Smooth muscle cell (in vitro differentiated cells): ENCODE measurements around the gene TMEM62. TPM values are rescaled to one million over a fixed set of nuclear protein-coding genes. Genes with fewer than 3 reads are reported as not detected.

Experiments
- DNase-seq: peaks from one replicate; lab custom pipeline; 2025; ENCODE audit not compliant: unreplicated experiment; lab: John Stamatoyannopoulos, UW
- H2AFZ ChIP-seq: fragments of 200-600 bp; sonication (generic); 2 replicates; pipeline ENCODE4 v1.6.0; 2016; ENCODE audit warnings: antibody characterized with exemption, low read depth, mild to moderate bottlenecking
- H3F3A ChIP-seq: fragments of 200-600 bp; sonication (generic); 2 replicates; pipeline ENCODE4 v1.6.0; 2017; ENCODE audit warnings: antibody characterized with exemption, low read depth
- H3K27ac ChIP-seq: fragments of 200-600 bp; sonication (generic); 2 replicates; pipeline ENCODE4 v1.5.1; 2016; ENCODE audit warnings: low read depth, mild to moderate bottlenecking
- H3K27me3 ChIP-seq: fragments of 200-600 bp; sonication (generic); 2 replicates; pipeline ENCODE4 v1.6.1; 2016; ENCODE audit warnings: low read depth, mild to moderate bottlenecking
- H3K36me3 ChIP-seq: fragments of 200-600 bp; sonication (generic); 2 replicates; pipeline ENCODE4 v1.5.1; 2016; ENCODE audit warnings: low read depth
- H3K4me1 ChIP-seq: fragments of 200-600 bp; sonication (generic); 2 replicates; pipeline ENCODE4 v1.5.1; 2016; ENCODE audit warnings: low read depth
- H3K4me2 ChIP-seq: fragments of 200-600 bp; sonication (generic); 2 replicates; pipeline ENCODE4 v1.6.0; 2016; ENCODE audit warnings: mild to moderate bottlenecking
- H3K4me3 ChIP-seq: fragments of 200-600 bp; sonication (generic); 2 replicates; pipeline ENCODE4 v1.5.1; 2016; ENCODE audit warnings: mild to moderate bottlenecking
- H3K79me2 ChIP-seq: fragments of 200-600 bp; sonication (generic); 2 replicates; pipeline ENCODE4 v1.6.0; 2016; ENCODE audit warnings: low read depth, mild to moderate bottlenecking
- H3K9ac ChIP-seq: fragments of 200-600 bp; sonication (generic); 2 replicates; pipeline ENCODE4 v1.6.0; 2016; ENCODE audit warnings: low read depth
- H3K9me3 ChIP-seq: fragments of 200-600 bp; sonication (generic); replicated peaks from 2 replicates; pipeline ENCODE4 v1.5.1; 2016; ENCODE audit warnings: low read depth
- H4K20me1 ChIP-seq: fragments of 200-600 bp; sonication (generic); 2 replicates; pipeline ENCODE4 v1.6.0; 2016; ENCODE audit warnings: low read depth
- CTCF ChIP-seq: fragments of 200-600 bp; sonication (generic); IDR thresholded peaks from 2 replicates; pipeline ENCODE4 v1.5.1; 2017; ENCODE audit warnings: borderline replicate concordance, mild to moderate bottlenecking, antibody characterized with exemption; ENCODE audit not compliant: insufficient read depth, poor library complexity, severe bottlenecking
- WGBS: methylation state at CpG from one replicate; pipeline ENCODE4 v1.1.7; 2016; ENCODE audit warnings: low lambda C conversion rate; 5-methylcytosine and 5-hydroxymethylcytosine counted together
- polyA plus RNA-seq: library from polyadenylated mRNA; unstranded; fragments of >200 nt; fragmentation: Nextera tagmentation; extraction: Ambion mirVana; gene quantifications from 2 replicates; pipeline ENCODE4 v1.2.1, GENCODE V29; 2016
- total RNA-seq: library from RNA; depleted of rRNA; stranded (reverse); fragments of >200 nt; gene quantifications from 2 replicates; pipeline ENCODE4 v1.2.3, GENCODE V29; 2014

Gene TMEM62
- total and polyA plus RNA-seq, 2 experiments from 2014 or later: 3.1 to 12.0 TPM

- Histone ChIP-seq H4K20me1 (no peaks in the 10 kb centered on the region), H3K9me3 (no peaks in the 10 kb centered on the region), H3K79me2 (no peaks in the 10 kb centered on the region), H2AFZ (no peak overlapping the region), H3K4me1 (peaks cover 3% of the 10 kb centered on the region), H3K36me3 (no peaks in the 10 kb centered on the region), H3K9ac (no peak overlapping the region), H3K27me3 (peaks cover 1% of the 10 kb centered on the region), H3F3A (no peaks in the 10 kb centered on the region), H3K4me2 (no peak overlapping the region), H3K4me3 (no peak overlapping the region), H3K27ac (no peak overlapping the region)
- no peak for TF ChIP-seq CTCF
- WGBS: 93% methylated on average over 3 of the region's 3 CpGs
- no peak for DNase-seq
Observed at GRCh38 chr15:43111354-43111753, 22.0 kb upstream of the TMEM62 start.

- 69% methylated on average over 1 of the region's 1 CpG for WGBS
- H3K9me3 ChIP-seq: no peaks in the 10 kb centered on the region
- H3K4me3 ChIP-seq: no peak overlapping the region
- H2AFZ ChIP-seq: no peak overlapping the region
- no peak overlapping the region for H3K9ac ChIP-seq
- H3K4me1 ChIP-seq: no peaks in the 10 kb centered on the region
- no peak overlapping the region for H3K27ac ChIP-seq
- no peaks in the 10 kb centered on the region for H3K79me2 ChIP-seq
- no peak overlapping the region for H3K4me2 ChIP-seq
- H3K27me3 ChIP-seq: peaks cover 26% of the 10 kb centered on the region
- no peak for DNase-seq
- no peaks in the 10 kb centered on the region for H3K36me3 ChIP-seq
- H3F3A ChIP-seq: no peaks in the 10 kb centered on the region
- no peaks in the 10 kb centered on the region for H4K20me1 ChIP-seq
- TF ChIP-seq CTCF: no peak
Observed at GRCh38 chr15:43118286-43118685, 15.1 kb upstream of the TMEM62 start.

GRCh38 chr15:43118829-43119228 is 14.6 kb upstream of the TMEM62 start:
- Histone ChIP-seq H3K4me2 (no peak overlapping the region), H3K79me2 (no peaks in the 10 kb centered on the region), H3K9me3 (no peaks in the 10 kb centered on the region), H3K9ac (no peak overlapping the region), H3K27ac (no peak overlapping the region), H3K4me3 (no peak overlapping the region), H3F3A (no peaks in the 10 kb centered on the region), H2AFZ (no peak overlapping the region), H3K27me3 (peaks cover 26% of the 10 kb centered on the region), H3K36me3 (no peaks in the 10 kb centered on the region), H4K20me1 (no peaks in the 10 kb centered on the region), H3K4me1 (no peaks in the 10 kb centered on the region)
- WGBS: 94% methylated on average over 2 of the region's 2 CpGs
- DNase-seq: no peak
- no peak for TF ChIP-seq CTCF

GRCh38 chr15:43121863-43122262 is 11.5 kb upstream of the TMEM62 start:
- Histone ChIP-seq H3K4me3 (no peak overlapping the region), H3K4me2 (peak overlapping the region; percentile 85), H3K4me1 (no peaks in the 10 kb centered on the region), H3K79me2 (no peaks in the 10 kb centered on the region), H3K9ac (no peak overlapping the region), H3K36me3 (no peaks in the 10 kb centered on the region), H3K9me3 (no peaks in the 10 kb centered on the region), H3K27ac (no peak overlapping the region), H3K27me3 (peaks cover 22% of the 10 kb centered on the region), H3F3A (no peaks in the 10 kb centered on the region), H2AFZ (no peak overlapping the region), H4K20me1 (no peaks in the 10 kb centered on the region)
- no peak for DNase-seq
- TF ChIP-seq CTCF: no peak
- 68% methylated on average over 2 of the region's 2 CpGs for WGBS
